ENCODE results near the gene CAMK1D.

The CAMK1D gene

GRCh38 chr10:12561307-12561706 lies 212.0 kb downstream of the CAMK1D start:
- Histone ChIP-seq H3K4me1 (ENCODE audit: control insufficient read depth, insufficient read depth, low read length, poor library complexity, severe bottlenecking) (no peaks in the 10 kb centered on the region), H3K9me3 (ENCODE audit: control insufficient read depth, low read length) (no peaks in the 10 kb centered on the region), H3K4me3 (ENCODE audit: insufficient read depth, low read depth, low read length, poor library complexity, severe bottlenecking) (no peak overlapping the region), H3K27ac (ENCODE audit: insufficient read depth, low read length, poor library complexity, severe bottlenecking) (no peak overlapping the region), H3K27me3 (replicated peaks; ENCODE audit: control insufficient read depth, insufficient read depth, low read length, poor library complexity, severe bottlenecking) (no peaks in the 10 kb centered on the region), H3K36me3 (ENCODE audit: control insufficient read depth, insufficient read depth, low read length) (no peaks in the 10 kb centered on the region)
- no peak for DNase-seq

DNA sequence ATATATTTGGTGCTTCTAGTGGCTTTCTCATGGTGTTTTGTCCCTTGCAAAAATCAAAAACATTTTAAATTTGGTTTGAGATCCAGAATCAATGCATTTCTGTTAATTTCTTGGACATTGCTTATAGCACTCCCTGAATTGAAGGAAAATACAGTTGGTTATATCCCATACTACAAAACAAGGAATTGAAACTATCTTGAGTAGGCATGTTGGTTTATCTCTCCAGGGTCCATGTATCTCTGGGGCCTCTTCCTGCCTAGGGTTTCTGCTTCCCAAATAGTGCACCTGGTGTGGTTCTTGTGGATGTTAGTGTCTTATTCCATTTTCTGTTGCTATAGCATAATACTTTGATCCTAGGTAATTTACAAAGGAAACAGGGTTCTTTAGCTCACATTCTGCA lies 212.4 kb downstream of the CAMK1D start:
- H3K4me1 ChIP-seq (ENCODE audit: control insufficient read depth, insufficient read depth, low read length, poor library complexity, severe bottlenecking), result no peaks in the 10 kb centered on the region
- DNase-seq, result no peak

DNA sequence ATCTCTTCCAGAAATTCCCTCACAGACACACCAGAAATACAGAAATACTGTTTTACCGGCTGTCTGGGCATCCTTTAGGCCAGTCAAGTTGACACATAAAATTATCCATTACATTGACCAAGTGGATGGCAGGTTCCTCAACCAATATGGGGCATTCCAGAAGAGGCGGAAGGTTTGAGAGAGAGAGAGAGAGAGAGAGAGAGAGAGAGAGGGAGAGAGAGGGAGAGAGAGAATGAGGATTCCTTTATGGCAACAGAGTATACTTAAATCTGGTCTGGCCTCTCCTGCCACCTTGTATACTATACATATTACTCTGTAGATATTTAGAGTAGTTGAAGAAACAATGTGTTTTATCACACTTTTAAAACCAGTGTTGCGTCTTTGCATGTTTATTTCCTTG lies 214.1 kb downstream of the CAMK1D start:
- Histone ChIP-seq H3K36me3 (ENCODE audit: control insufficient read depth, insufficient read depth, low read length) (no peaks in the 10 kb centered on the region), H3K4me1 (ENCODE audit: control insufficient read depth, insufficient read depth, low read length, poor library complexity, severe bottlenecking) (no peaks in the 10 kb centered on the region), H3K4me3 (ENCODE audit: insufficient read depth, low read depth, low read length, poor library complexity, severe bottlenecking) (no peak overlapping the region), H3K27me3 (replicated peaks; ENCODE audit: control insufficient read depth, insufficient read depth, low read length, poor library complexity, severe bottlenecking) (no peaks in the 10 kb centered on the region), H3K27ac (ENCODE audit: insufficient read depth, low read length, poor library complexity, severe bottlenecking) (no peak overlapping the region), H3K9me3 (ENCODE audit: control insufficient read depth, low read length) (no peaks in the 10 kb centered on the region)
- no peak for DNase-seq

More for the DNA sequence above, 212.4 kb downstream of the CAMK1D start:
- no peaks in the 10 kb centered on the region for H3K9me3 ChIP-seq (ENCODE audit: control insufficient read depth, low read length)
- H3K36me3 ChIP-seq (ENCODE audit: control insufficient read depth, insufficient read depth, low read length), result no peaks in the 10 kb centered on the region
- no peak overlapping the region for H3K4me3 ChIP-seq (ENCODE audit: insufficient read depth, low read depth, low read length, poor library complexity, severe bottlenecking)
- H3K27ac ChIP-seq (ENCODE audit: insufficient read depth, low read length, poor library complexity, severe bottlenecking), result no peak overlapping the region
- no peaks in the 10 kb centered on the region for H3K27me3 ChIP-seq (replicated peaks; ENCODE audit: control insufficient read depth, insufficient read depth, low read length, poor library complexity, severe bottlenecking)

DNA sequence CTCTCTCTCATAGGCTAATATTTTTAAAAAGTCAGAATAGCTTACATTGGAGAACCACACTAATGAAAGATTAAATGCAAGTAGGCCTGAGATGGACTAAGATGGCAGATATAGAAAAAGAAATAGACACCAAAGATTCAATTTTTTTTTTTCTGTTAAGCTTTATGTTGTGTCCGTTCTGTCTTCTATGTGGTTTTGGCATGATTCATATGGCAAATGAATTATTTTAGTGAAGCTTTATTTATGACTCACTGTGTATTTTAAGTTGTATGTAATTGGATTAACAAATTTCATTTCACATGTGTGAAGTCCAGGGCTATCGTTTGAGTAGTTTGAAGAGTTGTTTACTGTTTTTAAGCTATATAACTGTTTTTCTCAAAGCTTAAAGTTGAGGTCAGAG lies 214.8 kb downstream of the CAMK1D start:
- Histone ChIP-seq H3K36me3 (ENCODE audit: control insufficient read depth, insufficient read depth, low read length) (no peaks in the 10 kb centered on the region), H3K27ac (ENCODE audit: insufficient read depth, low read length, poor library complexity, severe bottlenecking) (no peak overlapping the region), H3K4me3 (ENCODE audit: insufficient read depth, low read depth, low read length, poor library complexity, severe bottlenecking) (no peak overlapping the region), H3K4me1 (ENCODE audit: control insufficient read depth, insufficient read depth, low read length, poor library complexity, severe bottlenecking) (no peaks in the 10 kb centered on the region), H3K27me3 (replicated peaks; ENCODE audit: control insufficient read depth, insufficient read depth, low read length, poor library complexity, severe bottlenecking) (no peaks in the 10 kb centered on the region), H3K9me3 (ENCODE audit: control insufficient read depth, low read length) (no peaks in the 10 kb centered on the region)
- DNase-seq, result no peak

- Histone ChIP-seq H3K27ac (ENCODE audit: insufficient read depth, low read length, poor library complexity, severe bottlenecking) (no peak overlapping the region), H3K9me3 (ENCODE audit: control insufficient read depth, low read length) (no peaks in the 10 kb centered on the region), H3K4me3 (ENCODE audit: insufficient read depth, low read depth, low read length, poor library complexity, severe bottlenecking) (no peak overlapping the region), H3K27me3 (replicated peaks; ENCODE audit: control insufficient read depth, insufficient read depth, low read length, poor library complexity, severe bottlenecking) (no peaks in the 10 kb centered on the region), H3K4me1 (ENCODE audit: control insufficient read depth, insufficient read depth, low read length, poor library complexity, severe bottlenecking) (no peaks in the 10 kb centered on the region), H3K36me3 (ENCODE audit: control insufficient read depth, insufficient read depth, low read length) (no peaks in the 10 kb centered on the region)
- no peak for DNase-seq
These were observed 217.1 kb downstream of the CAMK1D start for GRCh38 chr10:12566161-12567115.

DNA sequence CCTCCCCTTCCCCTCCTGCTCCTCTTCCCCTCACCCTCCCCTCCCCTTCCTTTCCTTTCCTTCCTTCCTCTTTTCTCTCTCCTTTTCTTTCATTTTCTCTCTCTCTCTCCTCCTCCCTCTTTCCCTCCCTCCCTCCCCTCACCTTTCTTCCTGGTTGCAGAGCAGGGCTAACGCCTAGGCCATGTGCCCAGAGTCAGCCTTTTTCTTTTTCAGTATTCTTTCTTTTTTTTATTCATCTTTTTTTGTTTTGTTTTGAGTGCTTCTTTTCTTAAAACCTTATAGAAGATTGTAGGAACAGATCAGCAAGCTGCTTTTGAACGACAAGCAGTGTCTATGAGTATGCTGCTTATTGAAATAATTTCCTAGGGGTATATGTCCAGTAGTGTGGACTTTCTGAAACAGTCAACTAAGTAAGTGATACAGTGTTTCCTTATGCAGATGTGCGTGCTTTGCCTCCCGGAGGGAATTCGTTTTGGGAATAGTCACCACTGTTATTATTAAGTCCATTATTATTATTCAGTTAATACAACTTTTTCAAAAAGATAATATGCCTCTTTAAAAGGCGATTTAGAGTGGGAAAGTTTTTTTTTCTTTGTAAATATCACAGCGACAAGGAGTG lies 219.2 kb downstream of the CAMK1D start:
- DNase-seq, result no peak
- no peak overlapping the region for H3K4me3 ChIP-seq (ENCODE audit: insufficient read depth, low read depth, low read length, poor library complexity, severe bottlenecking)
- no peaks in the 10 kb centered on the region for H3K36me3 ChIP-seq (ENCODE audit: control insufficient read depth, insufficient read depth, low read length)
- no peaks in the 10 kb centered on the region for H3K27me3 ChIP-seq (replicated peaks; ENCODE audit: control insufficient read depth, insufficient read depth, low read length, poor library complexity, severe bottlenecking)
- H3K4me1 ChIP-seq (ENCODE audit: control insufficient read depth, insufficient read depth, low read length, poor library complexity, severe bottlenecking), result no peaks in the 10 kb centered on the region
- no peak overlapping the region for H3K27ac ChIP-seq (ENCODE audit: insufficient read depth, low read length, poor library complexity, severe bottlenecking)
- H3K9me3 ChIP-seq (ENCODE audit: control insufficient read depth, low read length), result no peaks in the 10 kb centered on the region

DNA sequence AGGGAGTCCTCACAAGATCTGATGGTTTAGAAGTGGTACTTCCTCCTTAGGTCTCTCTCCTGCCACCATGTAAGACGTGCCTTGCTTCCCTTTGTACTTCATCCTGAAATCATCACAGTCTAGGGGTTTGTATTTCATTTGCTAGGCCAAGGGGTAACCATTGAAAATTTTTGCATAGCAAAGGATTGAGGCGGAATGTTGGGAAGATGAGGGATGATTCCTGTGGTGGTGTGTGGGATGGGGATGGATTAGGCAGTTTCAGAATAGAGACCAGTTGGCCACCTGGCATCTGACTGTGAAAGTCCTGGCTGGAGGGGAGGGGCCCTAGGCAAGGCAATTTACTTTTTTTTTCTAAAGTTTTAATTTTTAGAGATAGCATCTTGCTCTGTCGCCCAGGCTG lies 222.9 kb downstream of the CAMK1D start:
- no peaks in the 10 kb centered on the region for H3K9me3 ChIP-seq (ENCODE audit: control insufficient read depth, low read length)
- H3K27me3 ChIP-seq (replicated peaks; ENCODE audit: control insufficient read depth, insufficient read depth, low read length, poor library complexity, severe bottlenecking), result no peaks in the 10 kb centered on the region
- DNase-seq, result no peak

GRCh38 chr10:12577610-12578009 lies 228.3 kb downstream of the CAMK1D start:
- H3K4me1 ChIP-seq (ENCODE audit: control insufficient read depth, insufficient read depth, low read length, poor library complexity, severe bottlenecking), result no peaks in the 10 kb centered on the region
- H3K27ac ChIP-seq (ENCODE audit: insufficient read depth, low read length, poor library complexity, severe bottlenecking), result no peak overlapping the region
- no peak overlapping the region for H3K4me3 ChIP-seq (ENCODE audit: insufficient read depth, low read depth, low read length, poor library complexity, severe bottlenecking)
- DNase-seq, result no peak
- H3K27me3 ChIP-seq (replicated peaks; ENCODE audit: control insufficient read depth, insufficient read depth, low read length, poor library complexity, severe bottlenecking), result no peaks in the 10 kb centered on the region
- no peaks in the 10 kb centered on the region for H3K36me3 ChIP-seq (ENCODE audit: control insufficient read depth, insufficient read depth, low read length)
- H3K9me3 ChIP-seq (ENCODE audit: control insufficient read depth, low read length), result no peaks in the 10 kb centered on the region

More for the DNA sequence above, 222.9 kb downstream of the CAMK1D start:
- no peaks in the 10 kb centered on the region for H3K4me1 ChIP-seq (ENCODE audit: control insufficient read depth, insufficient read depth, low read length, poor library complexity, severe bottlenecking)
- H3K36me3 ChIP-seq (ENCODE audit: control insufficient read depth, insufficient read depth, low read length), result no peaks in the 10 kb centered on the region
- no peak overlapping the region for H3K4me3 ChIP-seq (ENCODE audit: insufficient read depth, low read depth, low read length, poor library complexity, severe bottlenecking)
- no peak overlapping the region for H3K27ac ChIP-seq (ENCODE audit: insufficient read depth, low read length, poor library complexity, severe bottlenecking)

DNA sequence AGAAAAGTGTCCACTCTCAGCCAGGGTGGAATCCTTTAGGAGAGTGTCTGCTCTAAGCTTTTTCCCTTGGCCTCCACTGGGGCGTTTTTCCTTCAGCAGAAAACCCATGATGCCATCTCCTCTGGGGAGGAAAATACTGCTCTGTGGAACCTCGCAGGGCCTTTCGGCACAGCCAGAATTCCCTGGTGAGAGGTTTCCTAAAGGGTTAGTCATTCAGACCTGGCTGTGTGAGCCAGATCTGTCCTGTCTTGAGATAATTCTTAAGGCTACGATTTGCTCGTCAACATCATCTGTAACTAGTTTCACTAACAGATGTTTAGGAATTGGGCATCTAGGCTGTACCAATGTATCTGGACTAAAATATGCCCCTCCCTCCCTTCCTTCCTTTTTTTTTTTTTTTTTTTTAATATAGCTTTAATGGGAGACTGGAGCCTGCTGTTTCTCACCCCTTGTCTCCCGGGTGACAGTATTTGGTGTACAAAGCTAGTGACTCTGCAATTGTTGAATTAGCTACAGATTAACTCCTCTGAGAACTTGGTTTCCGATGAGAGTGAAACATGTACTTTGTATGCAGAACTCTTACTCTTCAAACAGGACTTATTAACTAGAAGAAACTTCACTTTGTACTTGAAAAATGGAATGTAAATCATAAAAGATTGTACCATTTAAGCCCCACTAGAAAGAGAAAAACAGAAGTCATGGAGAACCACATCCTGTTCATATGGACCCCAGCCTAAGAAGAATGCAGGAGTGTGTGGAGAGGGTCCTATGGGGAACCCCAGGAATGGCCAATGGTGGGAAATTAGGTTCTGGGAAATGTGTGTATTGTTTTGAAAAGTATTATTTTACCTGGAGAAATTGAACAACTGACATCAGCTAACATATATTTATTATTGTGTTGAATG lies 230.9 kb downstream of the CAMK1D start:
- H3K4me3 ChIP-seq (ENCODE audit: insufficient read depth, low read depth, low read length, poor library complexity, severe bottlenecking), result no peak overlapping the region
- no peaks in the 10 kb centered on the region for H3K36me3 ChIP-seq (ENCODE audit: control insufficient read depth, insufficient read depth, low read length)
- no peaks in the 10 kb centered on the region for H3K4me1 ChIP-seq (ENCODE audit: control insufficient read depth, insufficient read depth, low read length, poor library complexity, severe bottlenecking)
- no peak overlapping the region for H3K27ac ChIP-seq (ENCODE audit: insufficient read depth, low read length, poor library complexity, severe bottlenecking)
- no peak for DNase-seq
- no peaks in the 10 kb centered on the region for H3K9me3 ChIP-seq (ENCODE audit: control insufficient read depth, low read length)
- H3K27me3 ChIP-seq (replicated peaks; ENCODE audit: control insufficient read depth, insufficient read depth, low read length, poor library complexity, severe bottlenecking), result no peaks in the 10 kb centered on the region

Data from effector memory CD4-positive, alpha-beta T cell (primary cell).